Nephron (organoid): ENCODE data around the gene MPRIP.

Experiments used
- H3K27ac Mint-ChIP-seq, 3 experiments: 2 replicates each; pipeline ENCODE4 v1.8.0; 2020; ENCODE audit warnings: mixed read lengths in 3 of 3, mild to moderate bottlenecking in 2 of 3, moderate library complexity in 1 of 3
- H3K27me3 Mint-ChIP-seq: 2 replicates; pipeline ENCODE4 v1.8.0; 2021; ENCODE audit warnings: low read depth, mild to moderate bottlenecking, moderate library complexity, mixed read lengths
- H3K36me3 Mint-ChIP-seq: 2 replicates; pipeline ENCODE4 v1.8.0; 2020; ENCODE audit warnings: low read depth, mixed read lengths
- H3K4me1 Mint-ChIP-seq: 2 replicates; pipeline ENCODE4 v1.8.0; 2020; ENCODE audit warnings: mixed read lengths
- H3K4me3 Mint-ChIP-seq, 3 experiments: 2 replicates each; pipeline ENCODE4 v1.8.0; 2020; ENCODE audit warnings: mild to moderate bottlenecking in 3 of 3, mixed read lengths in 3 of 3, moderate library complexity in 2 of 3
- H3K9me3 Mint-ChIP-seq: 2 replicates; pipeline ENCODE4 v1.8.0; 2020; ENCODE audit warnings: mixed read lengths
- TF ChIP-seq, protein P1 (sequence below), 3 experiments: fragments of 200-600 bp; sonication (generic); IDR thresholded peaks; one replicate each; pipeline ENCODE4 v1.5.0; 2021; ENCODE audit warnings: antibody characterized with exemption in 3 of 3; ENCODE audit not compliant: unreplicated experiment in 3 of 3

Gene MPRIP

DNA sequence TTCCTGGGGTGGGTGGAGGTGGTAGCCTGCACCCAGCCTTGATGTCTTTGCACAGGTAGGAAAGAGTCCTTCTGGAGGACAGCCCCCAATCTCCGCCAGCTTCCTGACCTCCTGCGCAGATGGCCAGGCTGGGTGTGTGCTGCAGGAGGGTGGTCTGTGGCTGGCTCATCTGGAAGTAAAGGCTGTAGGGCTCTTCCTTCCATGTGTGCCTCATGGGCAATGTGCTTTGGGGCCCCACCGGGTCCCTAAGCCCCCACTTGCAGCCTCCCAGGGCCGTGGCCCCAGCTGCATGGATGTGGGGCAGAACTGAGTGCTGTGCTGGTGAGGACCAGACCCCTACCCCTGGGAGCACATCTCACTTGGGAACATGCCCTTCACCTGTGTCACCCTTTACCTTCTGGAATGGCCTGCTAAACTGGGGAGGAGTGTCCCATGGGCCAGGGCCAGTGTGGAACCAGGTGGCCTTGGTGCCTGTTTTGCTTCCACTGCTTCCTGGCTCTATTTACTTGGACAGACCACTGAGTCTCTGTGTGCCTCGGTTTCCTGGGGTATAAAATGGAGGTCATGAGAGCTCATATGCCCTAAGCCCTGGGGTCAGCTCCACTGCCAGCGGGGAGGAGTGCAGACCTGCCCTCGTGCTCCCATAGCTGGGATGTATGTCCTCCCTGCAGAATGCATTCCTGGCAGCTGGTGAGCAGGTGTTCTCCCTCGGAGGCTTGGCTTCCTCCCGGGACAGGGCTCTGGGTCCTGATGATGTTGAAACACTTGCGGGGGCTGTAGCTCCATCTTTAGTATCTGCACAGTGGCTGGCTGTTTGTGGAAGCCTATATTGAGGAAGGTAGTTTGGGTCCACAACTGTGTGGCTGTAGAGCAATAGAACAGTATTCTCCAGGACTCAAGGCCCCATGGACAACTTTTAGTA, 18.0 kb downstream of the MPRIP start:
- TF ChIP-seq, protein P1, sequence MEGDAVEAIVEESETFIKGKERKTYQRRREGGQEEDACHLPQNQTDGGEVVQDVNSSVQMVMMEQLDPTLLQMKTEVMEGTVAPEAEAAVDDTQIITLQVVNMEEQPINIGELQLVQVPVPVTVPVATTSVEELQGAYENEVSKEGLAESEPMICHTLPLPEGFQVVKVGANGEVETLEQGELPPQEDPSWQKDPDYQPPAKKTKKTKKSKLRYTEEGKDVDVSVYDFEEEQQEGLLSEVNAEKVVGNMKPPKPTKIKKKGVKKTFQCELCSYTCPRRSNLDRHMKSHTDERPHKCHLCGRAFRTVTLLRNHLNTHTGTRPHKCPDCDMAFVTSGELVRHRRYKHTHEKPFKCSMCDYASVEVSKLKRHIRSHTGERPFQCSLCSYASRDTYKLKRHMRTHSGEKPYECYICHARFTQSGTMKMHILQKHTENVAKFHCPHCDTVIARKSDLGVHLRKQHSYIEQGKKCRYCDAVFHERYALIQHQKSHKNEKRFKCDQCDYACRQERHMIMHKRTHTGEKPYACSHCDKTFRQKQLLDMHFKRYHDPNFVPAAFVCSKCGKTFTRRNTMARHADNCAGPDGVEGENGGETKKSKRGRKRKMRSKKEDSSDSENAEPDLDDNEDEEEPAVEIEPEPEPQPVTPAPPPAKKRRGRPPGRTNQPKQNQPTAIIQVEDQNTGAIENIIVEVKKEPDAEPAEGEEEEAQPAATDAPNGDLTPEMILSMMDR (IDR thresholded peaks at IDR 0.05; ENCODE audit: unreplicated experiment in 3 of 3) = no peak
- Mint-ChIP-seq H3K9me3 (no peaks in the 10 kb centered on the region), H3K4me3 (no peak overlapping the region), H3K27me3 (no peaks in the 10 kb centered on the region), H3K27ac (peak overlapping the region in 1 of 3 experiments; percentile 12), H3K36me3 (peaks cover 20% of the 10 kb centered on the region), H3K4me1 (peaks cover 71% of the 10 kb centered on the region)

GRCh38 chr17:17060930-17061329, 18.7 kb downstream of the MPRIP start:
- Mint-ChIP-seq H3K27ac (peak overlapping the region in 2 of 3 experiments; percentile 12), H3K4me3 (no peak overlapping the region), H3K36me3 (peaks cover 20% of the 10 kb centered on the region), H3K9me3 (no peaks in the 10 kb centered on the region), H3K27me3 (no peaks in the 10 kb centered on the region), H3K4me1 (peaks cover 71% of the 10 kb centered on the region)
- TF ChIP-seq, protein P1 (IDR thresholded peaks at IDR 0.05; ENCODE audit: unreplicated experiment in 3 of 3) = no peak

- TF ChIP-seq, protein P1 (IDR thresholded peaks at IDR 0.05; ENCODE audit: unreplicated experiment in 3 of 3) = no peak
- Mint-ChIP-seq H3K4me1 (peaks cover 66% of the 10 kb centered on the region), H3K27me3 (no peaks in the 10 kb centered on the region), H3K27ac (no peak overlapping the region), H3K4me3 (no peak overlapping the region), H3K36me3 (peaks cover 20% of the 10 kb centered on the region), H3K9me3 (no peaks in the 10 kb centered on the region)
These were observed 19.3 kb downstream of the MPRIP start for GRCh38 chr17:17061516-17061915.

DNA sequence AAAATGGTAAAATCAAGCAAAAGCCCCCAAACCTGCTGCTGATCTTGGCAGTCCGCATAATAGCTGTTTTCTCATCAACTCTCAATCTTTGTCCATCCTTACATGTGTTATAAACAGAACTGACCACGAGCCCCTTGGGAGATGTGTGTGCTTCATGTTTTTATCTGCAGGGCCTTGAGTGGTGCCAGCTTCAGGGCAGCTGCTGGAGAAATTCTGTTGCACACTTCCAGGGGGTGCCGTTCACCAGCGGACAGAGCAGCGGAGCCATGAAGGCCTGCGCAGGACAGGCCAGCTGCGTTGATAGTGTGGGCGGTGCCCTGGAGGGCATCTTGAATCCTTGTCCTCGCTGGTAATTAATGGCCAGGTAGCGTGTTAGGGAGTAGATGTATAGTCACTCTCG, 20.1 kb downstream of the MPRIP start:
- TF ChIP-seq, protein P1 (IDR thresholded peaks at IDR 0.05; ENCODE audit: unreplicated experiment in 3 of 3) = no peak
- Mint-ChIP-seq H3K36me3 (peaks cover 24% of the 10 kb centered on the region), H3K4me1 (peaks cover 62% of the 10 kb centered on the region), H3K4me3 (no peak overlapping the region), H3K27ac (peak overlapping the region in 1 of 3 experiments; percentile 14), H3K9me3 (no peaks in the 10 kb centered on the region), H3K27me3 (no peaks in the 10 kb centered on the region)

GRCh38 chr17:17062866-17063265, 20.6 kb downstream of the MPRIP start:
- Mint-ChIP-seq H3K4me3 (no peak overlapping the region), H3K27me3 (no peaks in the 10 kb centered on the region), H3K36me3 (peaks cover 24% of the 10 kb centered on the region), H3K4me1 (peaks cover 61% of the 10 kb centered on the region), H3K9me3 (no peaks in the 10 kb centered on the region), H3K27ac (peak overlapping the region in 1 of 3 experiments; percentile 14)
- TF ChIP-seq, protein P1 (IDR thresholded peaks at IDR 0.05; ENCODE audit: unreplicated experiment in 3 of 3) = no peak
